ENCODE data around the gene KIAA1217. TPM values are rescaled to one million over a fixed set of nuclear protein-coding genes. Genes with fewer than 3 reads are reported as not detected.
"Not testable (repeated sequence)": the region's sequence is repeated elsewhere in the genome, so short reads cannot be mapped to it uniquely, and the experiment has no call there.

KIAA1217 gene
- total RNA-seq, 3 donors from 2014 or later = 49.5 to 94.5 (median 63.9) TPM

DNA sequence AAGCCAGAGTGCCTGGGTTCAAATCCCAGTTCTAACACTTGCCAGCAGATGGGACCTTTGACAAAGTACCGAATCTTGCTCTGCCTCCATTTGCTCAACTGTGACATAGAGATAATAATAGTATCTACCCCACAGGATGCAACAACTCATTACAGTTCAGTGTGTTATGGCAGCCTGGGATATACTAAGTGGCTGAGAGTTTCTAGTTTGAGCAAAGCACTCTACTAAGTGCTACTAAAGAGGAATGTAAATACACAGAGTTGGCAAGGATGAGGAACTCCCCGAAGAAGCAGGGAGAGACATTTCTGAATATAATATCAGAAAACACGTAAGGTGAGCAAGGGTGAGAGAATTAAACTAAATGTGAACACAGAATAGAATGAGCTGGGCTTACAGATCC, 271.5 kb downstream of the KIAA1217 start:
- intact Hi-C loops (cut with DNase I, micrococcal nuclease) = no loop called here
- Histone ChIP-seq H3K4me3 (no peak overlapping the region), H3K4me1 (ENCODE audit: low read depth) (peaks cover 25% of the 10 kb centered on the region), H3K36me3 (ENCODE audit: low read depth) (no peaks in the 10 kb centered on the region), H3K9me3 (no peaks in the 10 kb centered on the region)
- ATAC-seq (no peak), DNase-seq (no peak)
- TF ChIP-seq, protein P1, sequence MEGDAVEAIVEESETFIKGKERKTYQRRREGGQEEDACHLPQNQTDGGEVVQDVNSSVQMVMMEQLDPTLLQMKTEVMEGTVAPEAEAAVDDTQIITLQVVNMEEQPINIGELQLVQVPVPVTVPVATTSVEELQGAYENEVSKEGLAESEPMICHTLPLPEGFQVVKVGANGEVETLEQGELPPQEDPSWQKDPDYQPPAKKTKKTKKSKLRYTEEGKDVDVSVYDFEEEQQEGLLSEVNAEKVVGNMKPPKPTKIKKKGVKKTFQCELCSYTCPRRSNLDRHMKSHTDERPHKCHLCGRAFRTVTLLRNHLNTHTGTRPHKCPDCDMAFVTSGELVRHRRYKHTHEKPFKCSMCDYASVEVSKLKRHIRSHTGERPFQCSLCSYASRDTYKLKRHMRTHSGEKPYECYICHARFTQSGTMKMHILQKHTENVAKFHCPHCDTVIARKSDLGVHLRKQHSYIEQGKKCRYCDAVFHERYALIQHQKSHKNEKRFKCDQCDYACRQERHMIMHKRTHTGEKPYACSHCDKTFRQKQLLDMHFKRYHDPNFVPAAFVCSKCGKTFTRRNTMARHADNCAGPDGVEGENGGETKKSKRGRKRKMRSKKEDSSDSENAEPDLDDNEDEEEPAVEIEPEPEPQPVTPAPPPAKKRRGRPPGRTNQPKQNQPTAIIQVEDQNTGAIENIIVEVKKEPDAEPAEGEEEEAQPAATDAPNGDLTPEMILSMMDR (IDR thresholded peaks at IDR 0.05) = no peak

DNA sequence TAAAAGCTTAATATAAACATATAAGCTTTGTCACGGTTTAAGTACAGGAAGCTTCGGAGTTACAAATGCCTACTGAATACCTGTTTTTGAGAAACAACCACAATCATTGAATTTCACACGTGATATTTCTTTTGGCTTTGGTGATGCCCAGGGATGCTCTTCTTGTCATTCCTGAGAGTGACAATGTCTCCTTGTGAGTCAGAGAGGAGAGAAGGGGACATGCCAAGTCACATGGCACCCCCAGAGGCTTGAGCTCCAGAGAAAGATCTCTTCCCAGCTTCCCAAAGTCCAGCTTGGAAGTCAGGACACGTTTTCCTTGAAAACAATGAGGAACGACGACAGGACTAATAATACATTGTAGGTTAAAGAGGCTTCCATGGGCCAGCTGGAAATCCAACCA, 272.3 kb downstream of the KIAA1217 start:
- TF ChIP-seq, protein P1 (IDR thresholded peaks at IDR 0.05) = no peak
- no peaks in the 10 kb centered on the region for H3K9me3 ChIP-seq
- H3K36me3 ChIP-seq (ENCODE audit: low read depth) = no peaks in the 10 kb centered on the region
- intact Hi-C loops (cut with DNase I, micrococcal nuclease) = no loop called here
- no peak for DNase-seq
- no peak overlapping the region for H3K4me3 ChIP-seq
- ATAC-seq = no peak
- peaks cover 25% of the 10 kb centered on the region for H3K4me1 ChIP-seq (ENCODE audit: low read depth)

DNA sequence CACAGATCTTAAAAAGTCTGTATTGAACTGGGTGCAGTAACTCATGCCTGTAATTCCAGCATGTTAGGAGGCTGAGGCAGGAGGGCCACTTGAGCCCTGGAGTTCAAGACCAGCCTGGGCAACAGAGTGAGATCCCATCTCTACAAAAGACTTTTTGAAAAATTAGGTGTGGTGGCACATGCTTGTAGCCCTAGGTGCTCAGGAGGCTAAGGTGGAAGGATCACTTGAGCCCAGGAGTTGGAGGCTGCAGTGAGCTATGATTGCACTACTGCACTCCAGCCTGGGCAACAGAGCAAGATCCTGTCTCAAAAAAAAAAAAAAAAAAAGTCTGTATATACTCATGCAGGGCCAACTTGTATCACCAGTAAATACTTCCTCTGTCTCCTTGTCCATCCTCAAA, 273.8 kb downstream of the KIAA1217 start:
- peaks cover 25% of the 10 kb centered on the region for H3K4me1 ChIP-seq (ENCODE audit: low read depth)
- ATAC-seq; H3K4me3 ChIP-seq; DNase-seq; H3K9me3 ChIP-seq; intact Hi-C loops (cut with DNase I, micrococcal nuclease); H3K36me3 ChIP-seq (ENCODE audit: low read depth): not testable (repeated sequence)

DNA sequence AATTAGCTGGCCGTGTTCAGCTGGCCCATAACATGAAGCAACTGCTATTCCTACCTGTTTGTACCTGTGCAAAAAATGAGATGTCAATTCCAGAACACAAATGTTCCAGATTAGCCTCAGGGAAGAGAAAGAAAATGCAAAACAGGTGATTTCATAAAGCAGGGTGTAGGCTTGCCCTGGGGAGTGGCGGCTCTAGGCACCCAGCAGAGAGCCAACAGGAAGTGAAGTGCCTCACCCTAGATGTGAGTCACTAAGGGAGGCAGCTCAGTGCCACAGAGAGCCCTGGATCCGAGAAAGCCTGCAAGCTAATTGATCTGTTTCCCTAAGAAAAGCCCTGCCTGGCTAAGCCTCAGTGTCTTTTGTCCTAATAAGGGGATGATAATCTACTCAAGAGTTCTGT, 274.8 kb downstream of the KIAA1217 start:
- Histone ChIP-seq H3K9me3 (no peaks in the 10 kb centered on the region), H3K36me3 (ENCODE audit: low read depth) (no peaks in the 10 kb centered on the region), H3K4me3 (no peak overlapping the region), H3K4me1 (ENCODE audit: low read depth) (peaks cover 25% of the 10 kb centered on the region)
- TF ChIP-seq, protein P1 (IDR thresholded peaks at IDR 0.05) = no peak
- DNase-seq = peak; percentile 78 to 82 (median 79)
- ATAC-seq = peak; percentile 97
- intact Hi-C loops (cut with DNase I, micrococcal nuclease) = no loop called here

DNA sequence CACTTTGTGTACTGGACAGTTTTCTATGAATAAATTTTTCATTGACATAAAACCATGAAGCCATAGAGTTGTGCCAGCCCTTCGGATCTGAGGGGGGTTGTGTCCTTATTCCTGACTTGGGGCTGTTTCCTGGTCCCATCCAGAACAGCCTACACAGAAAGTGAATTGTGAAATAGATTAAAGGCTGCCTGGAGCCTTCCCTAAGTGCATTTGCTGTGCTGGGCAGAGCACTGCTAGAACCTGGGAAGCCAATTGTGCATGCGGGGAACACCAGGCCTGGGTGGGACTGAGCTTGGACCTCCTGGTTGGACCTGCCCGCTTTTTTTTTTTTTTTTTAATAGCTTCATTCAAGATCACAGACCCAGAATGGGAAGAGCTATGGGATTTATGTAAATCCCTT, 275.8 kb downstream of the KIAA1217 start:
- intact Hi-C loops (cut with DNase I, micrococcal nuclease) = no loop called here
- peak; percentile 17 for ATAC-seq
- H3K4me1 ChIP-seq (ENCODE audit: low read depth) = peaks cover 25% of the 10 kb centered on the region

DNA sequence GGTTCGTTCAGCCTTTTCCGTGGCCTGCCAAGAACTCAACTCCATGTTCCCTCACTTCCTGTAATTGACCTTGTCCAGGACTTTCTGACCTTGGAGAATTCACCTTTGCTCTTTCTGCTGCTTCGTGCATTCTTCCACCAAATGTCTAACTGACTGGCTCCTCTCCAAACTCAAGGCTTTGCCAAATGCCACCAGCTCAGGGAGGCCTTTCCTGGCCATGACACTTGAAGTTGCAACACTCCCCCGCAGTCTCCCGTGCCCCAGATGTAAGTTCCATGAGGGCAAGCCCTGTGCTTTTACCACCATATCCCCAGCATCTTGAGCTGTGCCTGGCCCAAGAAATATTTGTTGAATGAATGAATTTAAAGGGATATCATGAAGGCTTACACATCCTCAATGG, 276.4 kb downstream of the KIAA1217 start:
- intact Hi-C loops (cut with DNase I, micrococcal nuclease) = no loop called here
- no peak overlapping the region for H3K4me3 ChIP-seq
- H3K9me3 ChIP-seq = no peaks in the 10 kb centered on the region
- ATAC-seq = no peak
- no peak for DNase-seq
- no peaks in the 10 kb centered on the region for H3K36me3 ChIP-seq (ENCODE audit: low read depth)
- TF ChIP-seq, protein P1 (IDR thresholded peaks at IDR 0.05) = no peak
- peaks cover 25% of the 10 kb centered on the region for H3K4me1 ChIP-seq (ENCODE audit: low read depth)

More for the DNA sequence above, 275.8 kb downstream of the KIAA1217 start:
- Histone ChIP-seq H3K9me3 (no peaks in the 10 kb centered on the region), H3K4me3 (no peak overlapping the region), H3K36me3 (ENCODE audit: low read depth) (no peaks in the 10 kb centered on the region)
- TF ChIP-seq, protein P1 (IDR thresholded peaks at IDR 0.05) = no peak
- no peak for DNase-seq
